ENCODE data around the gene KIR3DL1.
"Not testable (repeated sequence)": the region's sequence is repeated elsewhere in the genome, so short reads cannot be mapped to it uniquely, and the experiment has no call there.

KIR3DL1 gene

DNA sequence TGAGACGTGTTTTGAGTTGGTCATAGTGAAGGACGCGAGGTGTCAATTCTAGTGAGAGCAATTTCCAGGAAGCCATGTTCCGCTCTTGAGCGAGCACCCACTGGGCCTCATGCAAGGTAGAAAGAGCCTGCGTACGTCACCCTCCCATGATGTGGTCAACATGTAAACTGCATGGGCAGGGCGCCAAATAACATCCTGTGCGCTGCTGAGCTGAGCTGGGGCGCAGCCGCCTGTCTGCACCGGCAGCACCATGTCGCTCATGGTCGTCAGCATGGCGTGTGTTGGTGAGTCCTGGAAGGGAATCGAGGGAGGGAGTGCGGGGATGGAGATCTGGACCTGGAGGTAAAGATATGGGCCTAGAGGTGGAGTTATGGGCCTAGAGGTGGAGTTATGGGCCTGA lies at the start of gene KIR3DL1:
Gene KIR3DL1 (plus strand): TSS at position 218 of the 400 bp plus-strand sequence.
- DNase-seq (ENCODE audit: low read depth in 3 of 3), result not testable (repeated sequence)

- DNase-seq (ENCODE audit: low read depth in 3 of 3), result not testable (repeated sequence)
These were observed 46.6 kb upstream of the KIR3DL1 start, which contains the start of gene KIR2DL1 for GRCh38 chr19:54769646-54770045. Gene KIR2DL1, plus strand, starts transcription at chr19:54769793. Its CDS starts 58 bp downstream, at chr19:54769851.

DNA sequence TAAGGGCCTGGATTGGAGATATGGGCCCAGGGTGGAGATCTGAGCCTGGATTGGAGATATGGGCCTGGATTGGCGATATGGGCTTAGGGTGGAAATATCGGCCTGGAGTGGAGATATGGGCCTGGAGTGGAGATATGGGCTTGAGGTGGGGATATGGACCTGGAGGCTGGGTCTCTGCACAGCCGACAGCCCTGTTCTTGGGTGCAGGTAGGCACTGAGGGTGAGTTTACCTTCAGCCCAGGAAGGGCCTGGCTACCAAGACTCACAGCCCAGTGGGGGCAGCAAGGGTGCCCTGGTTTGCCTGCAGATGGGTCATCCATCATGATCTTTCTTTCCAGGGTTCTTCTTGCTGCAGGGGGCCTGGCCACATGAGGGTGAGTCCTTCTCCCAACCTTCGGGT lies 45.8 kb upstream of the KIR3DL1 start:
- DNase-seq (ENCODE audit: low read depth in 3 of 3), result not testable (repeated sequence)

DNA sequence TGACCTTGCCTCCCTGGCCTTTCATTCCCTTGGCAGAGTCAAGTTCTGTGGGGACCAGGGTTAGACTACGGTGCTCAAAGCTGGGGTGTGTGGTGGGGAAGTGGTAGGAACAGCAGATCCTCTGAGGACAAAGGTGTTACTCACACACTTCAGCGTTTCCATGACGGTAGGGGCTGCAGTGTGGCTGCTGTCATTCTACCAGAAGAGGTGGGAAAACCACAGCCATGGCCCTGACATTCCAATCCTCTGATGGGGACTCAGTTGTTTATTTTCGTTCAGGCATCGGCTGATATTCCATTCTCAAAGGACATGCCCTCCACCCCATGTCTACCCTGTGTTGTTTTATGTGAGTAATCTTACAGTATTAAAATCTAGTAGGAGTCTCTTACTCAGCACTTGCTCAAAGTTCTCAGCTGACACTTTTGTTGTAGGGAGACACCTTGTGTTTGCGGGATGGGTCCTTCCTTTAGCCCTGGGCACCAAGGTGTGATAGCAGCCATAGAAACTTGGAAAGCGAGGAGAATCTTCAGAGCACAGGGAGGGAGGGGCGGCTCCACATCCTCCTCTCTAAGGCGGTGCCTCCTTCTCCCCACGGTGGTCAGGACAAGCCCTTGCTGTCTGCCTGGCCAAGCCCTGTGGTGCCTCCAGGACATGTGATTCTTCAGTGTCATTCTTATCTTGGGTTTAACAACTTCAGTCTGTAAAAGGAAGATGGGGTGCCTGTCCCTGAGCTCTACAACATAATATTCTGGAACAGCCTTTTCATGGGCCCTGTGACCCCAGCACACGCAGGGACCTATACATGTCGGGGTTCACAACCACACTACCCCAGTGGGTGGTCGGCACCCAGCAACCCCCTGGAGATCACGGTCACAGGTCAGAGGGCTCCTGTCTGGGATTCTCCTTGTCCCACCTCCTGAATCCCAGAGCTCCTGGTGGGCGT lies 45.0 kb upstream of the KIR3DL1 start:
- DNase-seq (ENCODE audit: low read depth in 3 of 3), result not testable (repeated sequence)

GRCh38 chr19:54772666-54773065 lies 43.6 kb upstream of the KIR3DL1 start:
- not testable (repeated sequence) for DNase-seq (ENCODE audit: low read depth in 3 of 3)

GRCh38 chr19:54775095-54775815 lies 41.0 kb upstream of the KIR3DL1 start:
- not testable (repeated sequence) for DNase-seq (ENCODE audit: low read depth in 3 of 3)

- not testable (repeated sequence) for DNase-seq (ENCODE audit: low read depth in 3 of 3)
These were observed 40.4 kb upstream of the KIR3DL1 start for GRCh38 chr19:54775830-54776229.

GRCh38 chr19:54777851-54778250 lies 38.4 kb upstream of the KIR3DL1 start:
- DNase-seq (ENCODE audit: low read depth in 3 of 3), result not testable (repeated sequence)

GRCh38 chr19:54778896-54779295 lies 37.4 kb upstream of the KIR3DL1 start:
- DNase-seq (ENCODE audit: low read depth in 3 of 3), result not testable (repeated sequence)

GRCh38 chr19:54782916-54783315 lies 33.4 kb upstream of the KIR3DL1 start:
- not testable (repeated sequence) for DNase-seq (ENCODE audit: low read depth in 3 of 3)

DNA sequence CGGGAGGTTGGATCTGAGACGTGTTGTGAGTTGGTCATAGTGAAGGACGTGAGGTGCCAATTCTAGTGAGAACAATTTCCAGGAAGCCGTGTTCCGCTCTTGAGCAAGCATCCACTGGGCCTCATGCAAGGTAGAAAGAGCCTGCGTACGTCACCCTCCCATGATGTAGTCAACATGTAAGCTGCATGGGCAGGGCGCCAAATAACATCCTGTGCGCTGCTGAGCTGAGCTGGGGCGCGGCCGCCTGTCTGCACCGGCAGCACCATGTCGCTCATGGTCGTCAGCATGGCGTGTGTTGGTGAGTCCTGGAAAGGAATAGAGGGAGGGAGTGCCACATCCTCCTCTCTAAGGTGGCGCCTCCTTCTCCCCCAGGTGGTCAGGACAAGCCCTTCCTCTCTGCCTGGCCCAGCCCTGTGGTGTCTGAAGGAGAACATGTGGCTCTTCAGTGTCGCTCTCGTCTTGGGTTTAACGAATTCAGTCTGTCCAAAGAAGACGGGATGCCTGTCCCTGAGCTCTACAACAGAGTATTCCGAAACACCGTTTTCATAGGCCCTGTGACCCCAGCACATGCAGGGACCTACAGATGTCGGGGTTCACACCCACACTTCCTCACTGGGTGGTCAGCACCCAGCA lies 30.1 kb upstream of the KIR3DL1 start:
- not testable (repeated sequence) for DNase-seq (ENCODE audit: low read depth in 3 of 3)

GRCh38 chr19:54788154-54788553 lies 28.1 kb upstream of the KIR3DL1 start:
- not testable (repeated sequence) for DNase-seq (ENCODE audit: low read depth in 3 of 3)

DNA sequence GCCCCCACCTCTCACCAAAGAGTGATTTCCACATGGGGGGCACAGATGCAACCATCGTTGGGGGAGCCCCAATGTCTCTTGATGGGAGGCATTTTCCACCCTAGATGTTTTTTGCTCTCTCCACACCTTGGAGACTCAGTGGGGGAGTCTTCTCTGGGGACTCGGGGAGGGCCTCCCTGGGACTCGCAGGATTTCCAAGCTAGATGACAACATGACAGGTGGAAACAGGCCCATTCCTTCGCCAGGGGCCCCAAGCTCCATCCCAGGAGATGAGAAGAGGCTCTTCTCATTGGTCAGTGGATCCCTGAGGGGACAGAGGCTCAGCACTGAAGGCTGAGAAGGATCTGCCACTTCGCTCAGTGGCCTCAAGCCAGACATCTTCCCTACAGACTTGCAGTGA lies 25.6 kb upstream of the KIR3DL1 start:
- DNase-seq (ENCODE audit: low read depth in 3 of 3), result no peak

- no peak for DNase-seq (ENCODE audit: low read depth in 3 of 3)
These were observed 24.8 kb upstream of the KIR3DL1 start for GRCh38 chr19:54791476-54791875.

DNA sequence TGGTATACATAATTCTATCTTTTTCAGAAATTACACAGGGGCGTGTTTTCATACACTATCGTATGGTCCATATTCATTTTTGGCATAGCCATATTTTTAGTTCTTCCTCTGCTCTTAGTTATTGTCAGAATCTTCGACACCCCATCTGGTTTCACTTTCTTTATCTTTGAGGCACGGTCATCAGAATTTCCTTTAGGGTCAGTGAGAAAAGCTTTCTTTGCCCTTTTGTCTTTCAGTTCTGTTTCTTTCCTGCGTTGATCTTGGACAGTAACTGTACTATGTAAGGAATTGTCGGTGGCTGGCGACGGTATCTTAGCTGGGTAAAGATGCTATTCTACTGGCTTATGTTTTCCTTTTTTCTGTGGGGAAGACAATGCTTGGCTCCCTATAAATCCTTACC lies 23.5 kb upstream of the KIR3DL1 start:
- no peak for DNase-seq (ENCODE audit: low read depth in 3 of 3)

- no peak for DNase-seq (ENCODE audit: low read depth in 3 of 3)
These were observed 20.5 kb upstream of the KIR3DL1 start for GRCh38 chr19:54795758-54796157.

DNA sequence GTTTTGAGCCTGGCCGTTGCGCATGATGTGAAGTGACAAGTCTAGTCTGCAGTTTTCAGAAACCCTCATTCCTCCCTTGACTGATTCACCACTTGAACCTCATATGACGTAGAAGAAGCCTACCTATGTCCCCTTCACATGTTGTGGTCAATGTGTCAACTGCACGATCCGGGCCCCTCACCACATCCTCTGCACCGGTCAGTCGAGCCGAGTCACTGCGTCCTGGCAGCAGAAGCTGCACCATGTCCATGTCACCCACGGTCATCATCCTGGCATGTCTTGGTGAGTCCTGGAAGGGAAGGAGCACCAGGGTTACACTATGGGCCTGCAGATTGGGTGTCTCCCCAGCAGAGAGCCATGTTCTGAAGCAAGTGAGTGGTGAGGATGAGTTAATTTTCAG lies 12.9 kb upstream of the KIR3DL1 start, which contains the start of gene KIR2DL4:
Gene KIR2DL4 (plus strand): TSS at position 201 of the 400 bp plus-strand sequence. CDS start 42 bp downstream, at position 243.
- no peak for DNase-seq (ENCODE audit: low read depth in 3 of 3)

DNA sequence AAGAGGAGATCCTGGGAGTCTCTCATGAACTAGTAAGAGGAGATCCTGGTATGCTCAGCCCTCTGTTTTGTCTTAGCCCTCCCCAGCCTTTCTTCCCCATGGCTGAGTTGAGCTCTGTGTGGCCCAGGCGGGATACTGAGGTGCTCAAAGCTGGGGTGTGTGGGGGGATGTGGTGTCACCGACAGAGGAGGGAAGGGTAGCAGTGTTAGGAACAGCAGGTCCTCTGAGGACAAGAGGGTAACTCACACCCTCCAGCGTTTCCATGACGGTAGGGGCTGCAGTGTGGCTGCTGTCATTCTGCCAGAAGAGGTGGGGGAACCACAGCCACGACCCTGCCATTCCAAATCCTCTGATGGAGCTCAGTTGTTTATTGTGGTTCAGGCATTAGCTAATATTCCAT lies 12.2 kb upstream of the KIR3DL1 start:
- no peak for DNase-seq (ENCODE audit: low read depth in 3 of 3)

DNA sequence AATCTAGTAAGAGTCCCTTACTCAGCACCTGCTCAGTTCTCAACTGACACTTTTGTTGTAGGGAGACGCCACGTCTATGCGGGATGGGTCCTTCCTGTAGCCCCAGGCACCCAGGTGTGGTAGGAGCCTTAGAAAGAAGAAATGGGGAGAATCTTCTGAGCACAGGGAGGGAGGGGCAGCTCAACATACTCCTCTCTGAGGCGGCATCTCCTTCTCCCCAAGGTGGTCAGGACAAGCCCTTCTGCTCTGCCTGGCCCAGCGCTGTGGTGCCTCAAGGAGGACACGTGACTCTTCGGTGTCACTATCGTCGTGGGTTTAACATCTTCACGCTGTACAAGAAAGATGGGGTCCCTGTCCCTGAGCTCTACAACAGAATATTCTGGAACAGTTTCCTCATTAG lies 11.7 kb upstream of the KIR3DL1 start:
- no peak for DNase-seq (ENCODE audit: low read depth in 3 of 3)

- DNase-seq (ENCODE audit: low read depth in 3 of 3), result no peak
These were observed 10.4 kb upstream of the KIR3DL1 start for GRCh38 chr19:54805665-54806515.

DNA sequence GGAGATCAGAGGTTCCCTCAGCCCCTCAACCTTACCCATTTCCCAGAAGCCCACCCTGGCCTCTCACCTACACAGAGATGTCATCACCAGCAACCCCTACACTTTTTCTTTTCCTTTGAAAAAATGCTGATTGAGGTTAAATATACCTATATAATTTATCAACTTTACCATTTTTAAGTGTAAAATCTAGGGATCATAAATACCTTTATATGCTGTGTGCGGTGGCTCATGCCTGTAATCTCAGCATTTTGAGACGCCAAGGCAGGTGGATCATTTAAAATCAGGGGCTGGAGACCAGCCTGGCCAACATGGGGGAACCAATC lies 9.8 kb upstream of the KIR3DL1 start:
- DNase-seq (ENCODE audit: low read depth in 3 of 3), result no peak
